Hepatocyte (in vitro differentiated cells): ENCODE results near the gene UBE2N. TPM values are rescaled to one million over a fixed set of nuclear protein-coding genes. Genes with fewer than 3 reads are reported as not detected.

Experiments used
- DNase-seq: peaks from one replicate; pipeline ENCODE4 v3.0.0-alpha.2; 2016; ENCODE audit warnings: low spot score
- H2AFZ ChIP-seq: fragments of 200-600 bp; sonication (generic); 2 replicates; pipeline ENCODE4 v1.6.0; 2016; ENCODE audit warnings: antibody characterized with exemption, mild to moderate bottlenecking
- H3K27ac ChIP-seq: fragments of 200-600 bp; sonication (generic); 2 replicates; pipeline ENCODE4 v1.5.1; 2016; ENCODE audit warnings: mild to moderate bottlenecking
- H3K27me3 ChIP-seq: fragments of 200-600 bp; sonication (generic); 2 replicates; pipeline ENCODE4 v1.6.1; 2016
- H3K36me3 ChIP-seq: fragments of 200-600 bp; sonication (generic); replicated peaks from 2 replicates; pipeline ENCODE4 v1.5.1; 2016; ENCODE audit warnings: low read depth; ENCODE audit not compliant: insufficient read depth
- H3K4me1 ChIP-seq: fragments of 200-600 bp; sonication (generic); 2 replicates; pipeline ENCODE4 v1.5.1; 2016; ENCODE audit warnings: mild to moderate bottlenecking, moderate library complexity; ENCODE audit not compliant: insufficient read depth
- H3K4me2 ChIP-seq: fragments of 200-600 bp; sonication (generic); 2 replicates; pipeline ENCODE4 v1.6.0; 2016
- H3K4me3 ChIP-seq: fragments of 200-600 bp; sonication (generic); 2 replicates; pipeline ENCODE4 v1.5.1; 2016; ENCODE audit warnings: mild to moderate bottlenecking
- H3K79me2 ChIP-seq: fragments of 200-600 bp; sonication (generic); 2 replicates; pipeline ENCODE4 v1.6.0; 2017; ENCODE audit warnings: mild to moderate bottlenecking
- H3K9me2 ChIP-seq: fragments of 200-600 bp; sonication (generic); replicated peaks from 2 replicates; pipeline ENCODE4 v1.6.0; 2017; ENCODE audit warnings: mild to moderate bottlenecking; ENCODE audit not compliant: insufficient read depth
- H3K9me3 ChIP-seq: fragments of 200-600 bp; sonication (generic); 2 replicates; pipeline ENCODE4 v1.5.1; 2016; ENCODE audit warnings: low read depth, mild to moderate bottlenecking
- H4K20me1 ChIP-seq: fragments of 200-600 bp; sonication (generic); 2 replicates; pipeline ENCODE4 v1.6.0; 2016; ENCODE audit warnings: mild to moderate bottlenecking; ENCODE audit not compliant: insufficient read depth, poor library complexity, severe bottlenecking
- CTCF ChIP-seq: fragments of 200-600 bp; sonication (generic); IDR thresholded peaks from 2 replicates; pipeline ENCODE4 v1.5.1; 2016; ENCODE audit warnings: antibody characterized with exemption, mild to moderate bottlenecking; ENCODE audit not compliant: poor library complexity
- EZH2 ChIP-seq: fragments of 200-600 bp; sonication (generic); IDR thresholded peaks from 2 replicates; pipeline ENCODE4 v1.6.1; 2016; ENCODE audit warnings: antibody characterized with exemption, mild to moderate bottlenecking, borderline replicate concordance
- EZH2phosphoT487 ChIP-seq: fragments of 200-600 bp; sonication (generic); IDR thresholded peaks from one replicate; pipeline ENCODE4 v1.6.1; 2018; ENCODE audit warnings: antibody characterized with exemption, mild to moderate bottlenecking, low read depth, moderate library complexity; ENCODE audit not compliant: unreplicated experiment, severe bottlenecking
- WGBS: methylation state at CpG from one replicate; pipeline ENCODE4 v1.1.6; 2016; ENCODE audit warnings: low lambda C conversion rate; ENCODE audit errors: missing lambda C conversion rate; 5-methylcytosine and 5-hydroxymethylcytosine counted together
- polyA plus RNA-seq: library from polyadenylated mRNA; unstranded; fragments of >200 nt; fragmentation: Nextera tagmentation; extraction: Ambion mirVana; gene quantifications from 2 replicates; pipeline ENCODE4 v1.2.1, GENCODE V29; 2016
- total RNA-seq: library from RNA; depleted of rRNA; stranded (reverse); fragments of >200 nt; gene quantifications from 2 replicates; pipeline ENCODE4 v1.2.3, GENCODE V29; 2014

Gene UBE2N
- total and polyA plus RNA-seq, 2 experiments from 2014 or later, result 59.1 to 121 TPM

- H3K27ac ChIP-seq, result no peak overlapping the region
- H3K9me2 ChIP-seq, result no peaks in the 10 kb centered on the region
- no peaks in the 10 kb centered on the region for H3K4me1 ChIP-seq
- no peaks in the 10 kb centered on the region for H4K20me1 ChIP-seq
- H3K4me2 ChIP-seq, result no peak overlapping the region
- H3K36me3 ChIP-seq, result no peaks in the 10 kb centered on the region
- H3K27me3 ChIP-seq, result no peaks in the 10 kb centered on the region
- TF ChIP-seq CTCF, result no peak
- no peak for TF ChIP-seq EZH2
- no peak for TF ChIP-seq EZH2phosphoT487
- 99% methylated on average over 3 of the region's 3 CpGs for WGBS
- H2AFZ ChIP-seq, result no peak overlapping the region
- H3K9me3 ChIP-seq, result no peaks in the 10 kb centered on the region
- no peaks in the 10 kb centered on the region for H3K79me2 ChIP-seq
- DNase-seq, result no peak
- no peak overlapping the region for H3K4me3 ChIP-seq
Observed at GRCh38 chr12:93461503-93461902, 19.8 kb upstream of the UBE2N start.

- no peaks in the 10 kb centered on the region for H3K9me3 ChIP-seq
- H3K4me3 ChIP-seq, result no peak overlapping the region
- H3K4me2 ChIP-seq, result no peak overlapping the region
- no peaks in the 10 kb centered on the region for H3K4me1 ChIP-seq
- WGBS, result 89% methylated on average over 7 of the region's 7 CpGs
- no peaks in the 10 kb centered on the region for H3K27me3 ChIP-seq
- no peak for DNase-seq
- no peaks in the 10 kb centered on the region for H4K20me1 ChIP-seq
- TF ChIP-seq EZH2, result no peak
- TF ChIP-seq CTCF, result no peak
- no peak for TF ChIP-seq EZH2phosphoT487
- H3K36me3 ChIP-seq, result no peaks in the 10 kb centered on the region
- no peak overlapping the region for H2AFZ ChIP-seq
- no peak overlapping the region for H3K27ac ChIP-seq
- no peaks in the 10 kb centered on the region for H3K9me2 ChIP-seq
- H3K79me2 ChIP-seq, result no peaks in the 10 kb centered on the region
Observed at GRCh38 chr12:93460902-93461301, 19.2 kb upstream of the UBE2N start.

- Histone ChIP-seq H3K4me3 (no peak overlapping the region), H3K27ac (no peak overlapping the region), H3K36me3 (no peaks in the 10 kb centered on the region), H3K9me2 (no peaks in the 10 kb centered on the region), H3K27me3 (no peaks in the 10 kb centered on the region), H3K4me1 (no peaks in the 10 kb centered on the region), H2AFZ (no peak overlapping the region), H3K79me2 (no peaks in the 10 kb centered on the region), H4K20me1 (no peaks in the 10 kb centered on the region), H3K4me2 (no peak overlapping the region), H3K9me3 (no peaks in the 10 kb centered on the region)
- TF ChIP-seq EZH2, result no peak
- TF ChIP-seq EZH2phosphoT487, result no peak
- no peak for TF ChIP-seq CTCF
- DNase-seq, result no peak
- 88% methylated on average over 6 of the region's 6 CpGs for WGBS
Observed at GRCh38 chr12:93460003-93460402, 18.3 kb upstream of the UBE2N start.

GRCh38 chr12:93459097-93459496 is 17.4 kb upstream of the UBE2N start:
- DNase-seq, result no peak
- no peaks in the 10 kb centered on the region for H3K36me3 ChIP-seq
- no peaks in the 10 kb centered on the region for H3K79me2 ChIP-seq
- H3K9me2 ChIP-seq, result no peaks in the 10 kb centered on the region
- no peaks in the 10 kb centered on the region for H3K27me3 ChIP-seq
- no peak overlapping the region for H3K27ac ChIP-seq
- H3K9me3 ChIP-seq, result no peaks in the 10 kb centered on the region
- H2AFZ ChIP-seq, result no peak overlapping the region
- H3K4me2 ChIP-seq, result no peak overlapping the region
- TF ChIP-seq EZH2 (no peak), CTCF (no peak), EZH2phosphoT487 (no peak)
- H3K4me1 ChIP-seq, result no peaks in the 10 kb centered on the region
- no peak overlapping the region for H3K4me3 ChIP-seq
- H4K20me1 ChIP-seq, result no peaks in the 10 kb centered on the region
- 96% methylated on average over 5 of the region's 5 CpGs for WGBS
